Measurements from ENCODE around the gene CAMK4.

Gene CAMK4

DNA sequence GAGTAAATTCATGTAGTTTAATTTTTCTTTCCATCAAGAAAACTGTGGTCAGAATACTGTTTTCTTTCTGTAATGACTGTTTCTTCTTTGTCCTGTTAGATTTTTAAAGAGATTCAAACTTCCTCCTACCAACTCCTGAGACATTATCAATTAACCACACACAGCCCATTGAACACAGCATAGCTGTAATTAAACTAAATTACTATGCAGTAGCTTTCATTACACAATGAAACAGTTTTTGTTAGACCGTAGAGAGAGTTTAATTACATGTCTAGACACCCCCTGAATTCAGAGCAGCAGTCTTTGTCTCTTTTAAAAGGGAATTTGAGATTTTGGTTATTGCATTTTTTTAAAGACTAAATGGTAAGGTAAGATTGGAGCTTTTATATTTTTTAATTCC is 210.6 kb downstream of the CAMK4 start:
- peak in 2 of 3 experiments; percentile 11 to 69 for DNase-seq

DNA sequence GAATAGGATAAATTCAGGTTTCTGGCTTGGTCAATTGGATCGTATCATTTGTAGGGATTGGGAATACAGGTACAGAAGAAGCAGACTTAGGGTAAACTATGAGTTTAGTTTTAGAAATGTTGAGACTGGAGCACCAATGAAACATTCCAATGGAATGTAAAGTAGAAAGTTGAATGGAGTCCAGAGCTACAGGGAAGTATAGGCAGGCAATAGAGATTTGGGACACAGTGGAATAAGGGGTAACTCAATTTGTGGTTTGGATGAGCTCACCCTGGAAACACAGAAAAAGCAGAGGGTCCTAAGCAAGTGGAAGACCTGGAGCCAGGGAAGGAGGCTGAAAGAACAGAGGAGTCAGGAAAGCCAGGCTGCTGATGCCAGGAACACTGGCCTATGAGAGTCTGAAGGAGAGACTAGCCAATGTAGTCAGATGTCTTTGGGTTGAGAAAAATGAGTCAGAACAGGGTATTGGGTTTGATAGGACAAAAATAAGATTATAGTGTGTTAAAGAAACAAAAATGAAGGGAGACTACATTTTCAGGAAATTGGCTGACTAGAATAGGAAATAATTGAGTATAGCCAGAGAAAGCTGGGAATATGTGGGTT is 215.4 kb downstream of the CAMK4 start:
- no peak for DNase-seq

GRCh38 chr5:111447099-111447498 is 222.9 kb downstream of the CAMK4 start:
- no peak for DNase-seq

GRCh38 chr5:111447822-111448221 is 223.6 kb downstream of the CAMK4 start:
- peak; percentile 24 to 84 (median 84) for DNase-seq

- DNase-seq = peak in 1 of 3 experiments; percentile 40
These were observed 229.1 kb downstream of the CAMK4 start for GRCh38 chr5:111453295-111453694.

DNA sequence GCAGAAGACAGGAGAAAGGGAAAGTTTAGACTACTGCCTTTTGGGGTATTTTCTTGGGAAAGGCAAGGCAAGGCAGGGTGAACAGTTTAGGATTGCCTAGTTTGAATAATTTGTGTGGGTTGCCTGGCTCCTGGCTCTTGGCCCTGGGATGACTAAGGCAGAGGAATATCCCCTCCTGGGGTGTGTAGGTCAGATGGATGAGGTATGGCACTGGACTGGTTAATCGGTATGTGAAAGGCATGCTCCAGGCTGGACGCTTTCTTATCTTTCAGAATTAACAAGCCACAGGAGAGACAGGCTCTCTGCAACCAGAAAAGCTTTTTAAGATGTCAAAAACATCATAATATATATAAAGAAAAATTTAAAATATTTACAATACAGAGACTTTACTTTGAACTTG is 229.6 kb downstream of the CAMK4 start:
- peak in 2 of 3 experiments; percentile 45 to 88 for DNase-seq

DNA sequence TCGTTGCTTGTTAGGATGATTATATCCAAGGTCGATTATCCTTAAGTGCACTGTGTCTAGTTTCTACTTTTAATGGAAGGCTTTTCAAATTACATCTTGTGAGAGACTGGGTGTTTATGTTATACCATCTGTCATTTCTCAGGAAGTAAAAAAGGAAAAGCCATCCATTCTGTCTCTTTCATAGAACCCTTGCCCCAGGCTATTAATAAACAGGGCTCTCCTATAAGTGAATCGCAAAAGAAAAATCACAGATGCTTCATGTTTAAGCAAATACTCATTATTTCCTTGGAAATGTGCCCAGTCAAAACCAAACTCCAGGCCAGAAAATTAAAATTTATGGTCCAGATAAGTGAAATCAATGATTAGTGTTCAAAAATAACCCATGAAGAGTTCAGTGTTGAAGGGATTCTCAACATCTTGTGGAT is 230.0 kb downstream of the CAMK4 start:
- DNase-seq = peak; percentile 51 to 95 (median 63)

GRCh38 chr5:111454776-111455175 is 230.6 kb downstream of the CAMK4 start:
- DNase-seq = no peak

- DNase-seq = peak; percentile 27 to 66 (median 50)
These were observed 237.1 kb downstream of the CAMK4 start for GRCh38 chr5:111461255-111461671.

DNA sequence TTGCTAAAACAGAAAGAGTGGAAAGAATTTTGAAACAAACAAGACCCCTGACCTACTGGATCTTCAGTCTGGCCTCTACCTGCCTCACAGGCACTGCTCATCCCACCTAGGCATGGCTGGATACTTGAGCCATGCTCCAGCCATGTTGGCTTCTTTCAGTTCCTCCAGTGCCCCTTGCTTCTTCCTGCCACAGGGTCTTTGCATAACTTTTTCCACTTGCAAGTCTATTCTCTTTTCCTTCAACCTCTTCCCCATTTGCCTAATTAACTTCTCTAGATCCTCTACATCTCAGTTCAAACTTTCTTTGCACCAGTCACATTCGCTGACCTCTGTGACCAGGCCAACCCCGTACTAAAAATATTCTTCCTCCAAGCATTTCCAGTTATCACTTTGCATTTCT is 237.8 kb downstream of the CAMK4 start:
- no peak for DNase-seq

DNA sequence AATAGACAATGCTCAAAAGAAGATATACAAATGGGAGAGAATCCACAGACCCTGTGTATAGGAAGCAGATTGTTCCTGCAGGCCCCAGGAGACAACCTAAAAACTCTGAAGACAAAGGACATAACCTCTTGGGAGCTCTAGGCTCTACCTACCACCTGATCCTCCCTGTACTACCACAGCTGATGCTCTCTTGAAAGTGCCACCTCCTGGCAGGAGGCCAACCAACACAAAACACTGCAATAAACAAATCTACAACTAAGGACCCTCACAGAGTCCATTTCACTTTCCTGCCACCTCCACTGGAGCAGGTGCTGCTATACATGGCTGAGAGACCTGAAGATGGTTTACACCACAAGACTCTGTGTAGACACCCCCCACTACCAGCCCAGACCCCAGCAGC is 239.1 kb downstream of the CAMK4 start:
- DNase-seq = peak; percentile 11 to 69 (median 68)

DNA sequence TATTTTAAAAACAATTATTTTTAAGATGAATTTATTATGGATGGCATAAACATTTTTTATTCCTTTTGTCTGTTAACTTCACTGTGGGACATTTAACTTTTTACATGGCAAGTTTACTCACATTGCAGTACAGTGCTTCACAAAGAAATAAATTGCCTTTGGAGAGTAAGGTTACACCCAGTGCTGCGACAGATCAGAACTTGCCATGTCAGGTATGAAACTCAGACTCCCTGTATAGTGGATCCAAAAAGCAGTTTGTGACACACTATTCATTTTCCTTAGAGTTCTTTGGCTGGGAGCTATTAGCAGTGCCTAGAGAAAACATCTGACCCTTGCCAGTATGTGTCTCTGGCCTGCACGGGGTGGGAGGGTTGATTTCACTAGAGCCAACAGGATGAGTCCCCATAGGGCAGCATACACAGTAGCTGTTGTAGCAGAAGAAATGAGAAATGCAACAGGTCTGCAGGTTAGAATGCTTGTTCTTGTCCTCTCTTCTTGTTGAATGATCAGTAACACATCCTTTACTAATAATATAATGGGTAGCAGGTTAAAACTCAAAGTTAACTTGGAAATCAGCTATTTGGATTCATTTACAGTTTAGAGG is 245.2 kb downstream of the CAMK4 start:
- no peak for DNase-seq

- DNase-seq = no peak
These were observed 245.7 kb downstream of the CAMK4 start for GRCh38 chr5:111469903-111470302.

- peak in 1 of 3 experiments; percentile 60 for DNase-seq
These were observed 247.9 kb downstream of the CAMK4 start for GRCh38 chr5:111472096-111472495.

- peak in 1 of 3 experiments; percentile 60 for DNase-seq
These were observed 248.4 kb downstream of the CAMK4 start for GRCh38 chr5:111472579-111472978.

- DNase-seq = peak in 1 of 3 experiments; percentile 33
These were observed 254.1 kb downstream of the CAMK4 start for GRCh38 chr5:111478266-111478665.

DNA sequence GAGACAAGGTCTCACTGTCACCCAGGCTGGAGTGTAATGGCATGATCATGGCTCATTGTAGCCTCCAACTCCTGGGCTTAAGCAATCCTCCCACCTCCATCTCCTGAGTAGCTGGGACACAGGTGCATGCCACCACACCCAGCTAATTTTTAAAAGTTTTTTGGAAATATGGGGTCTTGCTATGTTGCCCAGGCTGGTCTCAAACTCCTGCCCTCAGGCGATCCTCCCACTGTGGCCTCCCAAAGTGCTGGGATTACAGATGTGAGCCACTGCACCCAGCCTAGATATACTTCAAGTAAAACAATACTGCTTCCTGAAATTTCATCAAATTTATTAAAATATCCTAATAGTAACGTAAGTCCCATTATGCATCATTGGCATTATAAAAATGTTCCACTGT is 254.7 kb downstream of the CAMK4 start:
- DNase-seq = no peak

DNA sequence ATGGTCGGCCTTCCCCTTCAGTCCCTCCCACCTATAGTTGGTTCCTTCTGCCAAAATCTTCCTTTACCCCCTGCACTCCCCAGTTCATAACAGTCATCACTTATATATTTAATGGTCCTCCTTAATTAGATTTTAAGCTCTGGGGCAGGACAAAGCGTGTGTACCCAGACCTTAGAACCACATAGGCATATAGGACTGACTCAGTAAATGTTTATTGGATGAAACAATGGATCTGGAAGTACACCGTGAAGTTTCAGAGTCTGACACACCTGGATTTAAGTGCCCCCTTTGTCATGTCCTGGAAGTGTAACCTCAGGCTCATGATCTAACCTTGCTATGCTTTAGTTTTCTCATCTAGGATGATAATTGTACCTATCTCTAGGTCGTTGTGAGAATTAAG is 256.2 kb downstream of the CAMK4 start:
- no peak for DNase-seq

- DNase-seq = no peak
These were observed 261.9 kb downstream of the CAMK4 start for GRCh38 chr5:111486055-111486454.

GRCh38 chr5:111486926-111487325 is 262.7 kb downstream of the CAMK4 start:
- DNase-seq = no peak

DNA sequence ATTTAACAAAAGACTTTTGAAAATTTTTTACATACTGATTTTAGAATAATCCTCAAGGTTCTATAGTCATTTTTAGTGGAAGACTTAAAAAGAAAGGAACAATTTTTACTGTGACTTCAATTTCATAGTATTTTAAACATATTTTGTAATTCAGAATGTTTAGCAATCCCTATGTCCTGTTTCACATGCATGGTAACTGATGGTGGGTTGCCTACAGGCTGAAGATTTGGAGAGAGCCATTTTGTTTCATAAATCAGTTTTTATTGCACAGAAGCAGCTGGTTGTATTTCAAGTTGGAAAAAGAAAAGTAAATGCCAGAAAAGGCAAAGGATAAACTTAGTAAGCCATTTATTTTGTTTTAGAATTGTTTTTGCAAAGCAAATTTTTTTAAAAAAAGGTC is 264.2 kb downstream of the CAMK4 start:
- DNase-seq = no peak

DNA sequence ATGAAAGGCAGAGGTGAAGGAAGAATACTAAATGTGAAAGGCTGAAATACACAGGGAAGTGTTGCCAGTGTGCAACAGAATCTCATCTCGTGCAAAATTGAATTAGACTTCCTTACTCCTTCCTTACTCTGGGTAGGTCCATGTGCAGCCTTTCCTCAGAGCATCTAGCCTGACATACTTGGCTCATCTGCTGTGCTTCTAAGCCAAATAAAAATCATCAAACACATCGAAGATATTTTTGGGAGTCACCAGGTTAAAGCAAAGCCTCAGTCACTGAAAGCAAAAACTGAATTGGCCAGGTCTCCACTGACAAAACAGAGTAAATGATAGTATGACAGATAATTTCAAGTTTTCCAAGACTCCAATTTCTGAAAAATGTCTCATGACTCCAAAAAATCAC is 268.8 kb downstream of the CAMK4 start:
- DNase-seq = no peak

GRCh38 chr5:111494355-111494999 is 270.3 kb downstream of the CAMK4 start:
- DNase-seq = peak; percentile 9 to 51 (median 13)

DNA sequence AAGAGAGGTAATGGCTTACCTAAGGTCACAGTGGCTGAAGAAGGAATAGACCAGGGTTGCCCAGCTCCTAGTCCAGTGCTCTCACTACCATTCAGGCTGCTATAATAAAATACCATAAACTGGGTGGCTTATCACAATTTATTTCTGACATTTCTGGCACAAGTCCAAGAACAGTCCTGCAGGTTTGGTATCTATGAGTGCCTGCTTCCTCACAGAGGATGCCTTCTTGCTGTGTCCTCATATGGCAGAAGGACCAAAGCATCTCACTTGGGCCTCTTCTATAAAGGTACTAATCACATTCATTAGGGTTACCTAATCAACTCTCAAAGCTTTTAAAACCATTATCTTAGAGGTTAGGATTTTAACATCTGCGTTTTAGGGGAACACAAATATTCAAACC is 271.0 kb downstream of the CAMK4 start:
- peak in 1 of 3 experiments; percentile 51 for DNase-seq
